Gastrocnemius medialis (tissue), 4 donors: Measurements from ENCODE around the gene CABP7. TPM values are rescaled to one million over a fixed set of nuclear protein-coding genes. Genes with fewer than 3 reads are reported as not detected.
A peak's percentile ranks its signal among the peaks of the same experiment; 100 is the strongest.

Source experiments
- ATAC-seq, 2 donors: fragments of 150-250 bp; one replicate each; pipeline ENCODE4 v1.9.1; 2016
- DNase-seq, 2 donors: peaks; one replicate each; pipeline ENCODE4 v3.0.0-alpha.2; 2019
- H3K27ac ChIP-seq, 4 donors: fragments of 200-600 bp; sonication (generic); 1 replicate in 1 of 4; 2 replicates in 3 of 4; pipeline ENCODE4 v1.5.1; 2016 to 2018; ENCODE audit warnings: mild to moderate bottlenecking in 2 of 4, moderate library complexity in 1 of 4
- H3K27me3 ChIP-seq, 3 donors: fragments of 200-600 bp; sonication (generic) in 2 of 3; 1 replicate in 1 of 3; 2 replicates in 2 of 3; pipeline versions ENCODE4 v1.5.1 to v1.6.0; 2016 to 2019; ENCODE audit warnings: mild to moderate bottlenecking in 1 of 3, moderate library complexity in 1 of 3
- H3K36me3 ChIP-seq, 2 donors: fragments of 200-600 bp; sonication (generic) in 1 of 2; one replicate each; pipeline ENCODE4 v1.5.1; 2017 to 2018
- H3K4me1 ChIP-seq, 2 donors: fragments of 200-600 bp; sonication (generic) in 1 of 2; one replicate each; pipeline ENCODE4 v1.5.1; 2016 to 2017; ENCODE audit warnings: mild to moderate bottlenecking in 2 of 2
- H3K4me3 ChIP-seq, 4 donors: fragments of 200-600 bp; sonication (generic) in 3 of 4; 1 replicate in 1 of 4; 2 replicates in 3 of 4; pipeline ENCODE4 v1.5.1; 2016 to 2019; ENCODE audit warnings: mild to moderate bottlenecking in 2 of 4
- H3K9me3 ChIP-seq, 3 donors: fragments of 200-600 bp; sonication (generic) in 2 of 3; 1 replicate in 1 of 3; 2 replicates in 2 of 3; pipeline ENCODE4 v1.5.1; 2016 to 2019
- POLR2A ChIP-seq, 2 donors: fragments of 450-650 bp; IDR thresholded peaks; one replicate each; pipeline ENCODE4 v1.6.1; 2017; ENCODE audit warnings: antibody characterized with exemption in 2 of 2, mild to moderate bottlenecking in 2 of 2, moderate library complexity in 2 of 2
- in situ Hi-C, 4 donors: fragments of 200-750 bp; cut with MboI; loops; one replicate each; pipeline versions ENCODE4 v1.15.0 to v1.8.0; 2017; ENCODE audit warnings: low sequenced_read_pairs in 4 of 4
- intact Hi-C: fragments of 100-400 bp; cut with DNase I; formaldehyde crosslinking; loops from one replicate; pipeline ENCODE4 v1.15.1; 2023; ENCODE audit warnings: low total_unique reads
- total RNA-seq, 4 donors: library from RNA; depleted of rRNA; stranded (reverse); fragments of >200 nt; gene quantifications; one replicate each; pipeline versions ENCODE4 v1.1.0 to v1.2.3, GENCODE V29; 2016
- TF ChIP-seq, protein P1 (sequence below), 5 experiments: fragments of 450-650 bp in 3 of 5; fragments of 200-600 bp in 2 of 5; sonication (generic) in 2 of 5; IDR thresholded peaks in 4 of 5; conservative IDR thresholded peaks in 1 of 5; 1 replicate in 4 of 5; 2 replicates in 1 of 5; pipeline ENCODE4 v1.5.1; 2016 to 2019; ENCODE audit warnings: antibody characterized with exemption in 5 of 5, mild to moderate bottlenecking in 3 of 5, moderate library complexity in 3 of 5

Gene CABP7
- total RNA-seq, 4 donors from 2014 or later: not detected

DNA sequence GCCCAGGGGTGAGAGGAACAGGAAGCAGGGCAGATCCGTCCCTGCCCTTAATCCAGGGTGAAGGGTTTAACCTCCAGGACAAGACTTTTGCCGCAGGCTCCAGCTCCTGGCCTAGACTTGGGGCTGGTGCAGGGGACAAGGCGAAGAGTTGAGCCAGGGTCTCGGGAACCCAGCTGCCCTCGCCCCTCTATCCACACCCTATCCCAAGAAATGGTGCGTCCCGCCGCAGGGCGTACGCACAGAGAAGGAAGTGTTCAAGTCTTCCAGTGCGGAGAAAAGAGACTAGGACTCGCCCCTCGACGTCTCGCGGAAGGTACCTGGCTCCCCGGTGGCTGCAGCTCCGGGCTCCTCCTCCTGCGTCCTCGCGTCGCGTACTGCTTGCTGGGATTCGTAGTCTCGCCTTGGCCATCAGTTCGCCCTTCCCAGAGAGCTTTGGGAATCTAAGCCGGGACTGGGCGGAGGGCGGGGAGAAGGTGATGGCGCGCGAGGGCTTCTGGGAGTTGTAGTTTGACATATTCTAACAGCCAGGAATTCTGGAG is 46.9 kb downstream of the CABP7 start, which contains the start of gene ZMAT5:
ZMAT5 (minus strand) TSS at position 376 of the 539 bp plus-strand sequence. CDS start 18,463 bp downstream, outside the sequence.
- in situ Hi-C loops (loop anchor here in 1 of 4 donors (10.0 kb wide), 1 partner anchor 238 kb away; no protein-coding TSS in a partner anchor), intact Hi-C loops (loop anchor here (2.0 to 5.0 kb wide), 4 partner anchors 32 to 238 kb away; partner anchors contain the start of genes ASCC2 and MTMR3)
- Histone ChIP-seq H3K27me3 (no peaks in the 10 kb centered on the region), H3K9me3 (no peaks in the 10 kb centered on the region), H3K4me3 (peak within 1 kb of the TSS; percentile 84 to 96 (median 88)), H3K27ac (peak within 1 kb of the TSS; percentile 94 to 95 (median 95)), H3K36me3 (peaks cover 0 to 25% of the 10 kb centered on the region in 2 donors), H3K4me1 (peaks cover 41 to 48% of the 10 kb centered on the region in 2 donors)
- TF ChIP-seq POLR2A (IDR thresholded peaks at IDR 0.05): peak in 1 of 2 donors; percentile 88
- TF ChIP-seq, protein P1, sequence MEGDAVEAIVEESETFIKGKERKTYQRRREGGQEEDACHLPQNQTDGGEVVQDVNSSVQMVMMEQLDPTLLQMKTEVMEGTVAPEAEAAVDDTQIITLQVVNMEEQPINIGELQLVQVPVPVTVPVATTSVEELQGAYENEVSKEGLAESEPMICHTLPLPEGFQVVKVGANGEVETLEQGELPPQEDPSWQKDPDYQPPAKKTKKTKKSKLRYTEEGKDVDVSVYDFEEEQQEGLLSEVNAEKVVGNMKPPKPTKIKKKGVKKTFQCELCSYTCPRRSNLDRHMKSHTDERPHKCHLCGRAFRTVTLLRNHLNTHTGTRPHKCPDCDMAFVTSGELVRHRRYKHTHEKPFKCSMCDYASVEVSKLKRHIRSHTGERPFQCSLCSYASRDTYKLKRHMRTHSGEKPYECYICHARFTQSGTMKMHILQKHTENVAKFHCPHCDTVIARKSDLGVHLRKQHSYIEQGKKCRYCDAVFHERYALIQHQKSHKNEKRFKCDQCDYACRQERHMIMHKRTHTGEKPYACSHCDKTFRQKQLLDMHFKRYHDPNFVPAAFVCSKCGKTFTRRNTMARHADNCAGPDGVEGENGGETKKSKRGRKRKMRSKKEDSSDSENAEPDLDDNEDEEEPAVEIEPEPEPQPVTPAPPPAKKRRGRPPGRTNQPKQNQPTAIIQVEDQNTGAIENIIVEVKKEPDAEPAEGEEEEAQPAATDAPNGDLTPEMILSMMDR (IDR thresholded peaks at IDR 0.05 in 4 of 5, conservative IDR thresholded peaks at IDR 0.05 in 1 of 5): no peak
- peak; percentile 95 to 96 for DNase-seq
- ATAC-seq: peak; percentile 93 to 97

DNA sequence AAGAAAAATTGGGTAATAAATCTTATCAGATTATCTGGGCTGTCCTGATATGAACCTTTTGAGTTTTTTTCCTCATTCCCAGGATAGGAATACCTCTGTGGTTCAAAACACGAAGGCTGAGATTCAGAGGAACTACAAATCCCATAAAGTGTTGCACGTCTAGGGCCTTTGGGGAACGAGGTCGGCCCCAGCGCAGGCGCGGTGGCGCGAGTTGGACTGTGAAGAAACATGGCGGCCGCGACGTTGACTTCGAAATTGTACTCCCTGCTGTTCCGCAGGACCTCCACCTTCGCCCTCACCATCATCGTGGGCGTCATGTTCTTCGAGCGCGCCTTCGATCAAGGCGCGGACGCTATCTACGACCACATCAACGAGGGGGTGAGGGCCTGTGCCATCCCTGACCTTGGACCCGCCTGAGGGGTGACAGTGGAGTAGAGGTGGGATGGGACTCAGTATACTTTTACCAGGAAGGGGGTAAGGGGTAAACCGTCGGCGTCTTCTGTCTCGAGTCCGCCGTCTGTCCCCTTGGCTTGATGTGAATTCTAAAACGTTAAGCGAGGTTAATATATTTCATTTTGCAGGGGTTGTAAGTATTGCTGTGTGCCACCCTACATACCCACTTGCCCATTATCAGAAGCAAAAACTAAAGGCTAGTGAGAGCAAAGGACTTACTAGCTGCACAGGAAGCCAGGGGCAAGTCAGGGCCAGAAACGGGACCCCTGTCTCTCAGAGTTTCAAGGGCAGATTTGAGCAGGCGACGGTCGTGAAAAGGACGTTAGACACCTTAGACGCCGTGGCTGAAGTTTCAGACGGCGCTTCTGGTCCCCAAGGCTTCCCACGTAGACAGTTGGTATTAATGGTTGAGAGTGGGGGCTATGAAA is 47.6 kb downstream of the CABP7 start, which contains the start of gene UQCR10:
UQCR10 (plus strand) TSS at position 199 of the 881 bp plus-strand sequence; CDS start at position 229, 30 bp downstream.
- peak; percentile 86 to 89 for ATAC-seq
- Histone ChIP-seq H3K4me1 (peaks cover 46 to 50% of the 10 kb centered on the region in 2 donors), H3K4me3 (peak within 1 kb of the TSS; percentile 84 to 96 (median 88)), H3K36me3 (peaks cover 0 to 25% of the 10 kb centered on the region in 2 donors), H3K27ac (peak within 1 kb of the TSS; percentile 94 to 95 (median 95)), H3K27me3 (no peaks in the 10 kb centered on the region), H3K9me3 (no peaks in the 10 kb centered on the region)
- TF ChIP-seq POLR2A (IDR thresholded peaks at IDR 0.05): peak; percentile 85 to 86
- TF ChIP-seq, protein P1 (IDR thresholded peaks at IDR 0.05 in 4 of 5, conservative IDR thresholded peaks at IDR 0.05 in 1 of 5): no peak
- DNase-seq: peak; percentile 78 to 91
- intact Hi-C loops (loop anchor here (2.0 to 5.0 kb wide), 4 partner anchors 31 to 237 kb away; partner anchors contain the start of genes ASCC2 and MTMR3), in situ Hi-C loops (loop anchor here in 1 of 4 donors (10.0 kb wide), 1 partner anchor 237 kb away; no protein-coding TSS in a partner anchor)

DNA sequence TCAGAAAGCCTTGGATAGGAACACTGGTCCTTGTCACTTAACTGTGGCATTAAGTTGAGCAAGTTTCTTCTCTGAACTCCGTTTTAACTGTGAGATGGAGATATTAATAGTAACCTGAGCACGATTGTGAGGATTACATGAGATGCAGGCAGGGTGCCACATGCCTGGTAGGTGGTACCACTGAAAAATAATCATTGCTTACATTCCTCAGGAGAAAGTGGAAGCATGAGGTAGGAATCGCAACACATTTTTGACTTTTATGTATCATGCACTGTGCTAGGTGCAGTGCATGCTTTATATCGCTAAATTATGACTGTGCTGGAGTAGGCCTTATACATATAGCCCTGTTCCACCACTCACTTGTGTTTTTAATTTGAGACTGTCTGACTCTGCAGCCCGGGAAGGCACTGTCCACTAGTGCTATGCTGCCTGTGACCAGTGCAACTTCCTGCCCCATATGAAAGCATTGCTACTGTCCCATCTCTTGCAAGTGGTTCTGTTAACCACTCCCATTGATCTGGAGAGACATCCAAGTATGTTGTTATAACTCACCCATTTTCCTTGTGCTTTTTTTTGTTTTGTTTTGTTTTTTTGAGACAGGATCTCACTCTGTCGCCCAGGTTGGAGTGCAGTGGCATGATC is 48.4 kb downstream of the CABP7 start:
- Histone ChIP-seq H3K27me3 (no peaks in the 10 kb centered on the region), H3K36me3 (peaks cover 0 to 25% of the 10 kb centered on the region in 2 donors), H3K9me3 (no peaks in the 10 kb centered on the region), H3K4me3 (peak overlapping the region; percentile 84 to 96 (median 88)), H3K4me1 (peaks cover 53 to 57% of the 10 kb centered on the region in 2 donors), H3K27ac (peak overlapping the region; percentile 94 to 95 (median 95))
- peak; percentile 35 to 49 for ATAC-seq
- peak in 1 of 2 donors; percentile 57 for DNase-seq
- in situ Hi-C loops: loop anchor here in 1 of 4 donors (10.0 kb wide), 1 partner anchor 237 kb away; no protein-coding TSS in a partner anchor
- TF ChIP-seq POLR2A (IDR thresholded peaks at IDR 0.05): peak; percentile 5 to 32
- TF ChIP-seq, protein P1 (IDR thresholded peaks at IDR 0.05 in 4 of 5, conservative IDR thresholded peaks at IDR 0.05 in 1 of 5): no peak
- intact Hi-C loops: loop anchor here (5.0 kb wide), 2 partner anchors 69 to 114 kb away; partner anchors contain the start of genes ASCC2 and MTMR3
